SU-DHL-6 (cell line): ENCODE results near the gene STX8.

ENCODE experiments used
- EZH2phosphoT487 ChIP-seq: fragments of 200-600 bp; sonication (generic), shearing (Covaris generic); conservative IDR thresholded peaks from 2 replicates; pipeline ENCODE4 v1.6.1; 2018; ENCODE audit warnings: mild to moderate bottlenecking, antibody characterized with exemption, low read length, moderate library complexity, mixed read lengths
- TF ChIP-seq, protein P1 (sequence below): fragments of 200-600 bp; sonication (generic); IDR thresholded peaks from one replicate; pipeline ENCODE4 v1.5.1; 2017; ENCODE audit warnings: antibody characterized with exemption, mild to moderate bottlenecking, low read length, moderate library complexity; ENCODE audit not compliant: insufficient read depth, poor library complexity, severe bottlenecking

DNA sequence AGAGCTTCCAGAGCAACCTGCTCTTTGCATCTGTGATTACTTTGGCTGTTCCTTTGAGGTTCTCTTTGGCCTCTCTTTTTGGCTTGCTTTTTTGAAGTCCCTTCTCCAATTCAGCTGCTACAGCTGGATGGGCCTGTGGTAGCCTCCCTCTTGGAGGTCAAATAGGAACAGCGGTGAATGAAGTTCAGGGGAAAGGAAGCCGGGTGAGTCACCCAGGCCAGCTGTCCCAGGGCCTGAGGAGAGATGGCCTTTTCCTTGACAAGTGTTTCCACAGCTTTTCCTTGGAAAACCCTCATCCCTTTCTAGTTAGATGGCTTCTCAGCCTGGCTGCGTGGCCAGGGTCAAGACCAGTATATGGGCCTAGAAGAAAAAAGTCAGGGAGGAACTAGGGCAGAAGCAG lies 103.1 kb downstream of the STX8 start:
- TF ChIP-seq, protein P1, sequence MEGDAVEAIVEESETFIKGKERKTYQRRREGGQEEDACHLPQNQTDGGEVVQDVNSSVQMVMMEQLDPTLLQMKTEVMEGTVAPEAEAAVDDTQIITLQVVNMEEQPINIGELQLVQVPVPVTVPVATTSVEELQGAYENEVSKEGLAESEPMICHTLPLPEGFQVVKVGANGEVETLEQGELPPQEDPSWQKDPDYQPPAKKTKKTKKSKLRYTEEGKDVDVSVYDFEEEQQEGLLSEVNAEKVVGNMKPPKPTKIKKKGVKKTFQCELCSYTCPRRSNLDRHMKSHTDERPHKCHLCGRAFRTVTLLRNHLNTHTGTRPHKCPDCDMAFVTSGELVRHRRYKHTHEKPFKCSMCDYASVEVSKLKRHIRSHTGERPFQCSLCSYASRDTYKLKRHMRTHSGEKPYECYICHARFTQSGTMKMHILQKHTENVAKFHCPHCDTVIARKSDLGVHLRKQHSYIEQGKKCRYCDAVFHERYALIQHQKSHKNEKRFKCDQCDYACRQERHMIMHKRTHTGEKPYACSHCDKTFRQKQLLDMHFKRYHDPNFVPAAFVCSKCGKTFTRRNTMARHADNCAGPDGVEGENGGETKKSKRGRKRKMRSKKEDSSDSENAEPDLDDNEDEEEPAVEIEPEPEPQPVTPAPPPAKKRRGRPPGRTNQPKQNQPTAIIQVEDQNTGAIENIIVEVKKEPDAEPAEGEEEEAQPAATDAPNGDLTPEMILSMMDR, result no peak
- no peak for TF ChIP-seq EZH2phosphoT487
